NK-92 (cell line): ENCODE results near the gene KRT35.

Experiments
- DNase-seq: peaks from one replicate; lab custom pipeline; 2025; ENCODE audit not compliant: unreplicated experiment; lab: John Stamatoyannopoulos, UW

Gene KRT35

DNA sequence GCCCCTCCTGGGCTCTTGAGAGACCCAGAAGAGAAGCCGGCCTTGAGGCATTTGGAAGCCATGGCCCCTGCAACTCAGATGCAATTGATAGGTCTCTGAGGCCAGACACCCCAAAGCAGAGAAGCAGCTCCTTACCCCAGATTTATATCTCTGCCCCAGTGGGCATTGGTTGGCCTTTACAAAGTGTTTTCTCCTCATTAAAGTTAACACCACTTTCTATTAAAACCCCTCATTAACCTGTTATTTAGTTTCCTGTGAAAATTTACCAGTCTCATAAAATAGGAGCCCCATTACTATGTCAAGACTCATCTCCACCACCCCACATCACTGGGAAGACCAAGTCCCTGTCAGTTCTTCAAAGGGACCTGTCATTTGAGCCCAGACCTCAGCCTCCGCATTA, at the start of gene KRT35:
Gene KRT35, minus strand, starts transcription at position 116 of the 400 bp plus-strand sequence. Its CDS starts 54 bp downstream, at position 62.
- DNase-seq, result no peak

DNA sequence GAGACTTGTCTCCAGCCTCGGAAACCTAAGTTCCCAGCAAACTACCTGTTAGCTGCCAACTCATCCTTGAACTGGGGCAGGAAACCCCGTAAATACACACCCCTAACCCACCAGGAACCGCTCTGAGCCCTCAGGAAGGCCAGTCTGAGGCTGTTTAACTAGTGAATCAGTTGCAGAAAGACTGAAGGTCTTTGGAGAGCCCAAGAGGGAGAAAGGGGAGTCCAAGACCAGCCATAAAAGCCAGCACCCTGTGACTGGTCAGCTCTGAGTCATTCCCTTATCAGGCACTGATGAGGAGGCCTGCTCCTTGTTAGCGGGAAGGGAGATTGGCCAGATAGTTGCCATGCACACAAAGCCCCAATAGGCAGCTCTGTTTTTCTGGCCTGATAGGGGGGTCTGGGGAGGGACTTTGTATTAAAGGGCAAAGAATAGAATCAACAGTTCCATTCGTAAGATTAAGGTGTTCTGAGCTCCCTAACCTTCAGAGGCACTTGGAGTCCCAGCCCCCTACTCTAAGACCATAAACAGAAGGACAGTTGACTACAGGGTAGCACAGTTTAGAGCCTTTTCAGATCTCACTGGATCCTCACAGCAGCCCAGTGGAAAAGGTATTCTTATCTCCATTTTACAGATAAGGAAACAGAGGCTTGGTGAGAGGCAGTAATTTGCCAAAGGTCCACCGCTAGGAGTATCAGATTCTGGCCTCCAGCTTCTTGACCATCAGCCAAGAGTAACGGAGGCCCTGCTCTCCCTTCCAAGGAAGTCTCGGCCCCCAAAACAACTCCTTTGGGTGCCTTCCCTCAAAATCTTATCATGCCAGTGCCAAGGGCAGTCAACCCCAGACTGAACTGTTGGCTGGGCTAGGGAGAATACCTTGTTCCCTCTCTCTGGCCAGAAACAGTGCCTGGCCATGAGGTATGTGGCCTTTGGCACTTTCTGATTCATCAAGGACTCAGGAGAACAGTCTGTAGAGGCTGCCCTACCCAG, 49.4 kb upstream of the KRT35 start:
- DNase-seq, result no peak

DNA sequence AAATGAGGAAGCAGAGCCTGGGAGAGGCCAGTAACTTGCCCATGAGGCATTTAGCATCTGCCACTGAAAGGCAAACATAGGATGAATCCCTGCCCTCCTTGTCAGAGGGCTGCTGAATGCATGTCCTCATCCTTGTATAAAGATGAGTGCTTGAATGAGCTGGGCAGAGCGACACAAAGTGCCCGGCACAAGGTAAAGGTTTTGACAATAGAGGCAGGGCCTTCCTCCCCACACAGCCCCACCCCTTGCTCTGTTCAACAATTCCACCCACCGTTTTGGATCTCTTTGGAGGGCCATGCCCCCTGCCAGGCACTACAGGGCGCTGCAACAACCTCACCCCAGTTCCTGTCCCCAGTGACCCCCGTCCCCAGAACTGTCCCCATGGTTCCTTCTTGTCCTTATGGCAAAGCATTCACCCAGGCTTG, 48.6 kb upstream of the KRT35 start:
- no peak for DNase-seq

DNA sequence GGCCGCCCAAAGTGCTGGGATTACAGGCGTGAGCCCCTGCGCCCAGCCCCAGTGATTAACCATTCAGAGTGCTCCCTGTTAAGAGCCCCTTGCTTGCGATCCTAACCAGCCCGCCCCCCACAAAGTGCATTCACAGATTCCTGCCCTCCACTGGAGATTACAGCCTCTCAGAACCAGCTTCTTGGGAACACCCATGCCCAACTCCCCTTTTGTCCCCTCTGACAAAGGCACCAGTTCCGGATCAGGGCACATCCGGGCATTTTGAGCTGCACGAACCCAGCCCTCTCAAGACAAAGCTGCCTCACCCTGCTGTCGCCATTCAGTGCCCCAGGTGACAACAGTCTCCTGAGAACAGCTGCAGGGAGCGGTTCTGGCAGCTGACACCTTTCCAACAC, 48.0 kb upstream of the KRT35 start:
- no peak for DNase-seq

DNA sequence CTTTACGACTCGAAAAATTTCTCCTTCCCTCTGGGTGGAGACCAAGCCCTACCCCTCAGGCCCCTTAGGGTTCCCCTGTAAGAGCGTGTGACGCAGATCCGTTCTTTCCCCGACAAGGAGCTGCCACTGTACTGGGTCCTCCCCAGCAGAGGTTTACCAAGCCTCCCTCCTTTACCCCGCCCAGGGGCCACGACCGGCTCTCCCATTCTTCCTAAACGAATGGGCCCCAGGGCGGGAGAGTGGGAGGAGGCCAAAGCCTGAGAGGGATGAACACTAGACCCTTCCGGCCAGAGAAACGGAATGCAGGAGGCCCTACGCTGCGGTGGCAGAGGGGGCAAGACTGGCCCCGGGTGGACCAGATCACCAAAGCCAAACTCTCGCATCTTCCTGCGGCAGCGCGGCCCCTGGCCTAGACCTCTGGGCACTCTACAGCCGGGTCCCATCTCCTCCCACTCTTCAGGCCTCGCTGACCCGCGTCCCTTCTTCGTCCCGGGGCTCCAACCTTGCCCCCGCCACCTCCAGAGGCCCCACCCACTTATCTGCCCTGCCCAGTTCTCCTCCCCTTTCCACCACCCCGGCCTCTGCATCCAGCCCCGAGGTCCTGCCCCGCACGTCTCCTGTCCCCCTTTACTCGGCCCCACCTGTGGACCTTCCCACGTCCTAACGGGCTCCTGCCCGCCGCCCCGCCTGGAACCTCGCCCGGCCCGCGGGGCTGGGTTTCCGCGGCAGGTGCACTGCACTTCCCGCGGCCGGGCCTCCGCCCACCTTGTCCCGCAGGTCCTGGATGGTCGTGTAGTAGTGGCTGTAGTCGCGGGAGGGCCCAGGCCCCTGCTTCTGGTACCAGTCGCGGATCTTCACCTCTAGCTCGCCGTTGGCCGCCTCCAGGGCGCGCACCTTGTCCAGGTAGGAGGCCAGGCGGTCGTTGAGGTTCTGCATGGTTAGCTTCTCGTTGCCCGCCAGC, 46.4 kb upstream of the KRT35 start:
- no peak for DNase-seq

DNA sequence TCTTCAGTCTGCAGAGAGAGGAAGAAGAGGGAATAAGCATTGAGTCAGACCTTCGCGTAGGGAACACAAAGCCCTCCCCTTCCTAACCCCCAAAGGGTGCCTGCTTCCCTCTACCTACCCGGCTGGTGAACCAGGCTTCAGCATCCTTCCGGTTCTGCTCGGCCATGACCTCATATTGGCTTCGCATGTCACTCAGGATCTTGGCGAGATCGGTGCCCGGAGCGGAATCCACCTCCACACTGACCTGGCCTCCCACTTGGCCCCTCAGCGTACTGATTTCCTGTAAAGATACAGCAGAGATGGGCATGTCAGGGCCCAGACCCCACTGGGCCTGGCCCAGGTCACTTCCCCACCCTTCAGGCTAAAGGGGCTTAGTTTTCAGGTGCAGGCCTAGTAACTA, 43.3 kb upstream of the KRT35 start:
- no peak for DNase-seq

DNA sequence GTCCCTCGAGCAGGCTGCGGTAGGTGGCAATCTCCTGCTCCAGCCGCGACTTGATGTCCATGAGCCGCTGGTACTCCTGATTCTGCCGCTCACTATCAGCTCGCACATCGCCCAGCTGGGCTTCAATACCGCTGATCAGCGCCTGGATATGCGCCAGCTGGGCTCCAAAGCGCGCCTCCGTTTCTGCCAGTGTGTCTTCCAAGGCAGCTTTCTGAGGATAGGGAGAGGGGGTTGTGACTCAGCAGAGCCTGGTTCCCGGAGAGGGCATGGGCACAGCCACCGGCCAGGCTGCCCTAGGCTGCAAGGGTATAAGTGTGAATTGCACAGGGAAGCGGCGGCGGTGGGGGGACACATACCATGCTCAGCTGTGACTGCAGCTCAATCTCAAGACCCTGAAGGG, 42.8 kb upstream of the KRT35 start:
- no peak for DNase-seq

DNA sequence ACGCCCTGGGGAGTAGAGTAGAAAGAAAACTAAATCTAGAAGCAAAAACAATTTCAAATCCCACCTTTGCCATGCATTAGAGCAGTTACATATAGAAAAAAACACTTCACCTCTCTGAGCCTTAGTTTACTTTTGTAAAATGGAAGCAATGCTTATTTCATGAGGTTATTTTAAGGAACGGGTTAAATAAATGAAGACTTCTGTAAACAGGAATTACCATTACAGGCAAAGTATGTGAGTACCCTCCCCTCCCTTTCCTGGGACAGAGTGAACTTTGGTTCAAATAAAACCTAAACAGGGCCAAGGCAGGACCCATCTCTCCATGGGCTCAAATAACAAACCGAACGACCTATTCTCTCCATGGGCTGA, 42.3 kb upstream of the KRT35 start:
- no peak for DNase-seq

DNA sequence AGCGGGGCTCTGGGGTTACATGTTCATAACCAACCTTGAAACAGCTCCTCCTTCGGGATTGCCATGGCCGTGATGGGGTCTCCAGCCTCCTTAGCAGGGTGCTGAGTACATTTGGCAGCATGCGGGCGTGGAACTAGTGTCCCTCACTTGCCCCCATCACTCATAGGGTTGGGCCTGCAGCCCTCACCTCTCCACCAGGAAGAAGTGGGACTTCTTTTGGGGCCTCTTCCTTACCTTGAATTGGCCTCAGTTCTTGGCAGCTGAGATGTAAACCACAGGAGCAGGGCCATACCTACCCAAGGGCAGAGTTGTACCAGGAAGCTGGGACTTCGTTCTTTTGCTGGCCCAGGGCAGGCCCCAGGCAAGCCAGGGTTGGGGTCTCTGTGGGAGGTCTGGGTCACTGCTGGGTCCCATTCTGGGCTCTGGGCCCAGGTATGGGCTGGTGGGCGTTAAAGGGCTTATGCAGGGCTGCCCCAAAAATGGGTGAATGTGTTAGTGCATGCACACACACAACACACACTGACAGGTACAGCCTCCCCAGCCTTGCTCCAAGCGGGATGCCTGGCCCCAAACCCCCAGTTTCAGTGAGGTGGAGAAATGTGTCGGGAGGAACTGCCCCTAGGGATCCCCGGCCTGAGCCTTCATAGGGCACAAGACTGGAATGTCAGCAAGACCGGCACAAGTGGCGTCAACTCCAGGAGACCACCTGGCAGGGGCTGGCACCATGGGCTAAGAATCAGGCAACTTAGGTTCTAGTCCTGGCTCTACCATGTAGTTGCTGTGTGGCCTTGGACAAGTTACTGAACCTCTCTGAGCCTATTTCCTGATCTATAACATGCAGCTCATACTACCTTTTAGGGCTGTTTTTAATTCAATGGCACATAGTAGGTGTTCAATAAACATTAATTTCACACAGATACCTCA, 41.6 kb upstream of the KRT35 start:
- DNase-seq, result no peak

DNA sequence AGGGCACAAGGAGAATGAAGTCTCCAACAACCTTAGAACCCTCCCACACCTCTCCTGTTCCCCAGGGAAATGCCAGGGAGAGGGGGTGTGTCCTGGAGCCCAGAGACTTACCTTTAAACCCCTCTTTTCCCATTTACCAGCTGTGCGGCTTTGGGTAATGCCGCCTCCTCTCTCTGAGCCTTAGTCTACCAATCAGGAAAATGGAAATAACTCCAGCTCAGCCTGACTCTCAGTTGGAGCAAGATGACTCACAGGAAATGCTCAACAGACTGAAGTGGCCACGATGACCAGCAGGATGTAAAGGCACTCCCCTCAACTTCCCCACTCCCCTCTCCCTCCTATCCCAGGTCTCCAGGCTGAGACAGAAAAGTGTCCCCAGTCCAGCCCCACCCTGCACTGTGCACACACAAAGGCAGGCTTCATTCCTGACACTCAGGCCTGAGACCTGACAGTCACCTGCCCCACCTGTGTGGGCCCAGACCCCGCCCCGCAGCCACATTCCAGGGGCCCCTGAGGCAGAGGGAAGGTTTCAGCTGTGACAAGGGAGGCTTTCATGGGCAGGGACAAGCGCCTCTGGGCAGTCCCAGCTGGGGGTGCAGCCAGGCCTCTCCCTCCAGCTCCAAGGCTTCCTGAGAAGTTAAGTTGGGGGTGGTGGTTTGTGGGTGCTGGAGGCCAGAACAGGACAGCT, 40.8 kb upstream of the KRT35 start:
- no peak for DNase-seq

DNA sequence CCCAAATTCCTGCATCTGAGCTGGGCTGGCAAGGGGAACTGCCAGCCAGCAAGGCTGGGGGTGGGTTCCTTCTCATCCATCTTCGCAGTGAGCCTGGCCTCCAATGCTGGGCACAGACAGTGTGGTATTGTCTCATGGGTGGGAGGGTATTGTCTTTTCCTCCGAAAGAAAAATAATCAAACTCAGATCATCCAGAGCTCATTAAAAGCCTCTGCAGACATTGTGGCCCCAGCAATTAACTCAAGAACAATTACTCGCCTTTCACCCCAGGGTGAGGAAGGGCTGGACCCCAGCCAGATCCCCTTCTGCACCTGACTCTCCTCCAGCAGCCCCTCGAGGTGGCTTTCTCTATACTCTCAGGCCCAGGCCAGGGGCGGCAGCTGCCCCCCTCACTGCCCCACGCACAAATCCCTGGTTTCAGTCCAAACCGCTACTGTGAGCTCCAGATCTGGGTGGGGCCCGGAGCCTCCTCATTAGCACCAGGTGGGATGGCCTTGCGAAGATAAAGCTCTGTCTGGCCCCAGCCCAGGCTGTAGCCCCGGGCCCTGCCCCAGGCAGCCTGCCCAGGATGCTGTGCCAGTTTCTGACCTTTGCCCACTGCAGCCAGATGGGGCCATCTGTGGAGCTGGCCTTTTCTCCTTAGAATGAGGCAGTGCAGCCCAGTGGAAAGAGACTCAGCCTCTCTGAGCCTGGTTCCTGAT, 40.0 kb upstream of the KRT35 start:
- no peak for DNase-seq

DNA sequence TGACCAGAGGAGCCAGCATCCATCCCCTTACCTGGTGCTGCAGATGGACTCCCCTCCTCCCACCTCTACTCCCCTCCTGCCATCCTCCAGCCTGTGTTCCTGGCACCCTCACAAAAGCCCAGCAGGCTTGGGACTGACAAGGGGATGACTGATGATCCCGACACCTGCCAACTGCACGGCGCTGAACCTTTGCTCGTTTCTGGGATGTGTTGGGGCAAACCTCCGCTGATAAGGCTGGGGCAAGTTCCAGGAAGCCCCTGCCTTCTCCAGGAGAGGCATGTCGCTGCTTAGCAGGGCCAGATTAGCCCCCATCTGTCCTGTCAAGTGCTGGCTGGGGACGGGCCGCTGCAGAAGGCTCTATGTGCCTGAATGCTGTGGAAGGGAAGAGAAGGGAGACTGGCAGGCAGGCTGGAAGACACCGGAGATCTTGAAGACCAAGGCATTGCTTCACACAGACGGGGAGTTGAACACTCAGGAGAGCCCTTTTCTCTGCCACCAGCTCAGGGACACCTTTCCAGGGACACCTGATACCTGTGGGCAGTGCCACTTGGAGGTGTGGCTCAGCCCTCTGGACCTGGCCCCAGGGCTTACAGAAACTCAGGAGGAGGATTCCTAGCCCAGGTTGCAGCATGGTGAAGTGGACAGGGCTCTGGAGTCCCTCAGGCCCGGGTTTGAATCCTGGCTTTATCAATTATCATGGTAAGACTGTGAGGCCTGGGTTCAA, 38.7 kb upstream of the KRT35 start:
- DNase-seq, result no peak

DNA sequence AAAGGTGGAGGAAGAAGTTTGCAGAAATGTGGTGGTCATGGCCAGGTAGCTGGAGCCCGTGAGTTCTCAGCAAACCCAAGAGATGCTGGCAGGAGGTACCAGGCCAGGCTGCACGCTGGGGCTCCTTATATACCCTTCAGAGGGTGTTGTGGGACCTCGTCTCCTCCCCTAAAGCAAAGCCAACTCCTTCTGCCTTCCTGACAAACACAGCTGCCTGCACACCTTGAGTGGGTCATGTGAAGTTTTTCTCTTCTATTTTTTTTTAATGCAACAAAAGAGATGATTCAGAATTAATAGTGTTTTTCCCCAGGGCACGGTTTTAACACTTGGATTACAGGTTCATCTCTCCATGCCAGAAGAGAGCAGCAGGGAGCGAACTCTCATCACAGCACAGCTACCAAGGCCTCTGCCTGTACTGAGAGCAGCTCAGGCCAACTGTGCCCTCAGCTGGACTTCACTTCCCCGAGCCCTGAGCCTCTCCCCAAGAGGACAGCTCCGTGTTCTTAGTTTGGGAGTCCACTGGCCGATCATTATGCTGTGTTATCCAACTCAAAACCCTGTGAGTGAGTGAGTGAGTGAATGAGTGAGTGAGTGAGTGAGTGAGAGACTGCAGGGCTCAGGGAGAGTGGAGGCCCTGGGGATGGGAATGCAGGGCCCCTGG, 38.0 kb upstream of the KRT35 start, which contains the start of gene KRT15:
Gene KRT15, minus strand, starts transcription at position 102 of the 661 bp plus-strand sequence. Its CDS starts 63 bp downstream, at position 39.
- no peak for DNase-seq

DNA sequence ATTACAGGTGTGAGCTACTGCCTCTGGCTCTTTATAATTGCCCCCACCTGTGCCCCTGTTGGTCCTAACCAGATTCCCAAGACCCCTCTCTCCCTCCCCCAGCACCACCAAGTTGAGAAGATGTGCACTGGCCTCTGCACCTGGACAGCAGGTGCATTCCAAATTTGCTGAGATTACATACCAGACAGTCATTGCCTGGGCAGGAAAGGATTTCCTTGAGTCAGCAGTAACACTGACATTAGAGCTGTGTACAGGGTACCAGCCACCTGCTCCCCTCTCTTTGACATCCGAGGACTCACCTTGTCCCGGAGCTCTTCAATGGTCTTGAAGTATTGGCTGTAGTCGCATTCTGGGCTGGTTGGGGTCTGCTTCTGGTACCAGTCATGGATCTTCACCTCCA, 37.1 kb upstream of the KRT35 start:
- no peak for DNase-seq

DNA sequence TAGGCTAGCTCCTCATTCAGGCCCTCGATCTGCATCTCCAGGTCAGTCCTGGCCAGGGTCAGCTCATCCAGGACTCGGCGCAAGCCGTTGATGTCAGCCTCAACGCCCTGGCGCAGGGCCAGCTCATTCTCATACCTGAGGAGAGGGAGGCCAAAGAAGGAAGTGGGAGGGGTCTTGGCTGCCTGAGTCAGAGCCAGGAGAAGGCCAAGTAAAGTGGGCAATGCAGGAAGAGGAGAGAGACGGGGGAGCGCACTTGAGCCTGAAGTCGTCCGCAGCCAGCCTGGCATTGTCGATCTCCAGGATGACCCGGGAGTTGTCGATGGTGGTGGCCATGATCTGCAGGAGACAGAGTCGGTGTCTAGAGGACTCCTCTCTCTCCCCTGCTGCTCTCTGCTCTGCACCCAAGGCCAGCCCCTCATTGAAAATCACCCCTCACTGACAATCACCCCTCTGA, 35.9 kb upstream of the KRT35 start:
- no peak for DNase-seq

DNA sequence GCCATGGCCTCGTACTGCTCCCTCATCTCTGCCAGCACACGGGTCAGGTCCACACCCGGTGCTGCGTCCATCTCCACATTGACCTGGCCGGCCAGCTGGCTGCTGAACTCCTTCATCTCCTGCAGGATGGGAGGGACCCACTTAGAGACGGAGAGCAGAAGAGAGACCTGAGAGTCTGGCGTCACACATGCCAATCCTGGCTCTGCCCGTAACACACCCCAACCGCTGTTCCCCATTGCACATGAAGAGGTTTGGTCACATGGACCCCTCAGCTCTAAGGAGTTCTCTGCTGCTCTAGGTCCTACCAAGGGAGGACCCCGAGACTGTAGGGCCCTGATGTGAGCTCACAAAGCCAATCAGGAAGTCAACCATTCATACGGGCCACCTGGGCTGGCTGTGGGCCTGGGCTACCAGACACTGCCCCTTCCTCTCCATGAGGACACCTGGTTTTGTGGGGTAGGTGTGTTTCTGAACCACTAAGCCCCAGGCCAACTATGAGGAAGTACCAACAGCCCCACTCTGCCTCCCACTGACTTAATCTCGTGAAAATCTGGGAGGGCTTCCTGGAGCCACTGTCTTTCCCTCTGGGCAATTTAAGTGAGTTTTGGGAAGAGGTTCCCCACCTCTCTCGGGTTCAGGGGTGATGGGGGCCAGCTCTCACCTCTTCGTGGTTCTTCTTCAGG, 35.3 kb upstream of the KRT35 start:
- DNase-seq, result no peak

DNA sequence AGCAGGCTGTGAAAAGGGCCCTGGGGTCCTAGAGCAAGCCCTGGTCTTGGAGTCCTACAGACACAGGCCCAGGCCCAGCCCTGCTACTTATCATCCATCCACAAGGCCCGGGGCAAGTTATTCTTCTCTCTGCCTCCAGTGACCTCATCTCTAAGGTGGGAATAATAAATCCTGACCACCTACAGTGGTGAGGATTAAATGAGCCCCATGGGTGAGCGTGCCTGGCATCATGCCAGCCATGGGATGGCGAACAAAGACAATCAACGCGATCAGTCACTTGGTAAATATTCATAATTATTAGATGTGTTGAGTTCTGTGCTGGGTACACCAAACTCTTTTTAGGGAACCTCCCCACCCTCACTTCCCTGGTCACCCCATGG, 32.2 kb upstream of the KRT35 start:
- DNase-seq, result no peak
